AG10803 (cell line): Measurements from ENCODE around the gene LDB3.
A peak's percentile ranks its signal among the peaks of the same experiment; 100 is the strongest.
"Not testable (repeated sequence)": the region's sequence is repeated elsewhere in the genome, so short reads cannot be mapped to it uniquely, and the experiment has no call there.

Source experiments
- DNase-seq: peaks from one replicate; pipeline ENCODE4 v3.0.0; 2010; ENCODE audit warnings: low read depth
- H3K4me3 ChIP-seq: 2 replicates; pipeline ENCODE4 v1.5.1; 2011; ENCODE audit warnings: mild to moderate bottlenecking, low read length, control low read depth
- TF ChIP-seq, protein P1 (sequence below): conservative IDR thresholded peaks from 2 replicates; pipeline ENCODE4 v1.5.1; 2011; ENCODE audit warnings: mild to moderate bottlenecking, low read length, control low read depth, inconsistent platforms

LDB3 gene

DNA sequence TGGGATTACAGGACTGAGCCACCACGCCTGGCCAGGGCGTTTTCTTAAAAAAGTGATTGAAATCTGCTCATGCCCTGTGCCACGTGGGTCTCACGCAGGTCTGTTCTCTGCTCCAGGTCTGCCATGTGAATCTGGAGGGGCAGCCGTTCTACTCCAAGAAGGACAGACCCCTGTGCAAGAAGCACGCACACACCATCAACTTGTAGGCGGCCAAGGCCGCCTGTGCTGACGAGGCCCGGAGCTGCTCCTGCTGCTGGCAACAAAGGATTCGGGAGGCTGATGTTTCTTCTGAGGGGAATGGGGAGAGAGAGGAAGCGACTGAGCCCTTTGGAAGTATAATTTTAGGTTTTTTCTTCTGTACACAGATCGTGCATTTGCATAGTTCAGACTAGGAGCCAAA lies 64.5 kb downstream of the LDB3 start:
- DNase-seq, result no peak

DNA sequence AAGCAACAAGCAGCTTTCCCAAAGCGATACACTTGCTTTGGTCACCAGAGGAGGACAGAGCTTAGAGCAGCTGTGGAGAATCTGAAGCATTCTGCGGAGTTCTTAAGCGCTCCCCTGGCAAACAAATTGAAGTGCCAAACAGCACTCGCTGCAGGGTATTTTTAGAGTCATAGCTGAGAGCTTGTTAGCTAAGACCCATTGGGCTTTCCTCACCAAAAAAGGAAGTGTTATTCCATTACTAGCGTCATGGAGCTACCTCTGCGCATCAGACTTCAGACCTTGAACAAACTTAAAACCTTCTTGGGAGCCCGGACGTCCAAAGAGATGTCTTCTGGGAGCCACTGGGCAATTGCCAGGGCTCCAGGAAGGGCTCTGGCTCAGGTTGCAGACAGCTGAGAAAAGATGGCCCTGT lies 65.0 kb downstream of the LDB3 start:
- no peak overlapping the region for H3K4me3 ChIP-seq
- TF ChIP-seq, protein P1, sequence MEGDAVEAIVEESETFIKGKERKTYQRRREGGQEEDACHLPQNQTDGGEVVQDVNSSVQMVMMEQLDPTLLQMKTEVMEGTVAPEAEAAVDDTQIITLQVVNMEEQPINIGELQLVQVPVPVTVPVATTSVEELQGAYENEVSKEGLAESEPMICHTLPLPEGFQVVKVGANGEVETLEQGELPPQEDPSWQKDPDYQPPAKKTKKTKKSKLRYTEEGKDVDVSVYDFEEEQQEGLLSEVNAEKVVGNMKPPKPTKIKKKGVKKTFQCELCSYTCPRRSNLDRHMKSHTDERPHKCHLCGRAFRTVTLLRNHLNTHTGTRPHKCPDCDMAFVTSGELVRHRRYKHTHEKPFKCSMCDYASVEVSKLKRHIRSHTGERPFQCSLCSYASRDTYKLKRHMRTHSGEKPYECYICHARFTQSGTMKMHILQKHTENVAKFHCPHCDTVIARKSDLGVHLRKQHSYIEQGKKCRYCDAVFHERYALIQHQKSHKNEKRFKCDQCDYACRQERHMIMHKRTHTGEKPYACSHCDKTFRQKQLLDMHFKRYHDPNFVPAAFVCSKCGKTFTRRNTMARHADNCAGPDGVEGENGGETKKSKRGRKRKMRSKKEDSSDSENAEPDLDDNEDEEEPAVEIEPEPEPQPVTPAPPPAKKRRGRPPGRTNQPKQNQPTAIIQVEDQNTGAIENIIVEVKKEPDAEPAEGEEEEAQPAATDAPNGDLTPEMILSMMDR, result 0 out of 2 replicates have a peak, but pooled peaks have one; percentile 1
- DNase-seq, result peak; percentile 35

More for the DNA sequence above, 64.5 kb downstream of the LDB3 start:
- no peak overlapping the region for H3K4me3 ChIP-seq
- TF ChIP-seq, protein P1, result no peak

DNA sequence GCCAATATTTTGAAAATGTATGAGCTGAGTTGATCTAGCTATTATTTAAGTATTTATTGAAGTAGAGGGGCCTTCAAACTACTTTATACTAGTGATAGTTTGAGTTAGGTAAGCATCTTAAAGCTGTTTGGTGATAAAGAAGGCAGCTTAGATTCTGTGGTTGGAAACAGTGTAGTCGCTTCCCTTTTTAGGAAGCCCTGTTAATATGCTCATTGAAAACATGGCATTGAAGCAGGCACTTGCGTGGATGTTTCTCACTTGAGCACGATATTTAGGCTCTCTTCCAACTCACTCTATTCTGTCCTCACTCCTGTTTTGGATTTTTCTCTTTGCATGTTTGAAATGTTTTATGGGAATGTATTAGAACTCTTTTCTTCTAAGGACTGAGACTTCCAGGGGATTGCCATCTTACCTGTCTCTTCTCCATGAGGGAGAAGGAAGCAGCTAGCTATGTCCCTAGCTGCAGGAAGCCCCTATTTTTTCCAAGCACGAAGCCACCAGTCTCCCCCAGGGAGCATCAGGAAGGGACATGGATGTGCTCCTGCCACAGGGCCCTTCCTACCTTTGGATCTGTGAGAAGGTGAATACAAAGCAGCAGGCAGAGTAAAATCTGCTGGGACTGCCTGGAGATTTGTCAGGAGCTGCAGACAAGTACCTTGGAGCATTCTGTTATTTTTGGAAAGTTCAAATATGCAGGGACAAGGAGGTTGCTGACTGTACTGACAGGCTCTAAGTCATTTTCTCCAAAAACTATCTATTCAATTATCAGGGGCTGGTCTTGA lies 66.1 kb downstream of the LDB3 start:
- TF ChIP-seq, protein P1, result no peak
- H3K4me3 ChIP-seq, result no peak overlapping the region
- no peak for DNase-seq

DNA sequence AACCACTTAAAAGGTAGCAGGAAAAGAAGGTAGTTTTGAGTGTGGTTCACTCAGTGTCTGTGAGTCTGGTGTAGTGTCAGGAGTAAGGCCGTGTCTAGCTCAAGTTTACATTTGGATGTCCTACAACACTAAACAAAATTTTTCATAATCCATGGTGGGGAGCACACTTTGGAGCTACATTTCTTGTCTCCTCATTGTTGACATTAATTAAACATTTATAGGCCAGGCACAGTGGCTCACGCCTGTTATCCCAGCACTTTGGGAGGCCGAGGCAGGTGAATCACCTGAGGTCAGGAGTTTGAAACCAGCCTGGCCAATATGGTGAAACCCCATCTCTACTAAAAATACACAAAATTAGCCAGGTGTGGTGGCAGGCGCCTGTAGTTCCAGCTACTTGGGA lies 67.0 kb downstream of the LDB3 start:
- not testable (repeated sequence) for H3K4me3 ChIP-seq, DNase-seq

DNA sequence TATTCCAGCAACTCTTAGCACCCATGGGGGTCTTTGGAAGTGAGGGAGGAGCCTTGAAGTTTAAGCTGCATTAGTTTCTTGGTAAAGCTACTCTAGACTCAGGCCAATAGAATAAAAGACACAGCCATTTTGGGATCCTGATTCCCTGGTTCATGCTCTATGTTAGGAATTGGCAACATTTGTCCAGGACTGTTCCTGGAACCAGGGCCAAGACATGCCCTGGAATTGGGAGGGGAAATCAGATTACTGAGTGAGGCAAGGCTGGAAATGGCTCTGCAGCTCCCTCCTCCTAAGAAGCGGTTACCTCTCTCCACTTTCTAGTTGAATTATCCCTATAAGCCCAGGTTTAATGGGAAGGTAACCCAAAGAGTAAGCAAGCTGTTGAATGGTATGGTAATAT lies 73.9 kb downstream of the LDB3 start:
- DNase-seq, result no peak
- no peak overlapping the region for H3K4me3 ChIP-seq
- TF ChIP-seq, protein P1, result no peak

DNA sequence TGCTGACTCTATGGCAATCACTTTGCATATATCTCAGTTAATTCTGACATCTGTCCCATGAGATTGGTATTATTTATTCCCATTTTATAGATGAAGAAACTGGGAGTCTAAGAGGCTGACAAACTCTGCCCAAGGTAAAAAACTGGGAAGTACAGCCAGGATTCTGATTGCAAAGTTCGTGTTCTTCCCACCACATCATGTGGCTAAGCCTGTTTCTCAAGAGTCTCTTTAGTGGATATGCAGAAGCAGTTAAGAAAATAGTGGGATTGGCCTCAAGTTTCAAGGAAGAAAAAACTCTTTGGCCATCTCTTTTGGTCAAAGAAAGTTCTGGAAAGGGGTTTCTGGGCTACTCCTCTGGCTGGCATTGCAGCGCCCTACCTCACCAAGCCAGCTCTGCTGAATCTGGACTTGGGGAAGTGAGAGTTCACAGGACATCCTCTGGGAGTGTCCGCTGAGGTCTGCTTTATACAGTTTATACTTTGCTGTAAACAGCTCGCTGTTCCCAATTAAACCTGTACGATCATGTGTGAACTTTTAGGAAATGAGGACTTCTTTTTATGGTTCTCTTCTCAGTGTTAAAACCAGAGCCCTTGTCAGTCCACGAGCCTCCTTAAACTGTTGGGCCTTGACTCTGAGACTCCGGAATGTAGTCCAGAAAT lies 75.9 kb downstream of the LDB3 start:
- TF ChIP-seq, protein P1, result no peak
- H3K4me3 ChIP-seq, result no peak overlapping the region
- peak; percentile 14 for DNase-seq

DNA sequence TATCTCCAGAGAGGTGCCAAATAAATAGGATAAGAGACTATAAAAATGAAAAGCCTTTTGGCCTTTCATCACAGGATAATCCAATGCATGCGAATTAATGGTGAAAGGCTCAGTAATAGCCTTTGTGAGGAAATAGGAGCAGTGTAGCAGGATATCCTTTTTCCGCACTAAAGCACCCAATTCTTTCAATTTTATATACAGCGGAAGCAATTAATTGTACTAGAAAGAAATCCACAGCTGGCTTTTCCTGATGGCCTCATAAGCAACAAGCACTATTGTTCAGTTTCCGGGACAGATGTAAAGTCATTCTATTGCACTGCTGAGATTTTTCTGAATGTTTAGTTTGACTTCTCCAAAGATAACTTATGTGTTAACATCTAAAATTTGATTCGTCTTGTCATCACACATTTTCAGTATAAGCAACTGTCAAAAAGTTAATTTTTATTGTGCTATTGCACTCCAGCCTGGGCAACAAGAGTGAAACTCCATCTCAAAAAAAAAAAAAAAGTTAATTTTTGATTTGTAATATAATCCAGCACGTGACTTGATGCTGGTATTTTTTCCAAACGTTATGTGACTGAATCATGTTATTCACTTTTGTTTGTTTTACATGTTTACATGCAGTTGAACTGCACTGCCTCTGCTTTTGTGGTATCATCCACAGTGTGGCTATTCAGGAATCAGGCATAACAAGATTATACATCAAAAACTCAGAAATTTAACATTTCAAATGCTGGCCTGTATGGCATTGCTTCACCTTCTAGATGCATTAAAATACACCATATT lies 79.7 kb downstream of the LDB3 start:
- TF ChIP-seq, protein P1, result no peak
- H3K4me3 ChIP-seq, result no peak overlapping the region
- peak; percentile 23 for DNase-seq
